T-helper 17 cell (primary cell): ENCODE results near the gene RSU1. TPM values are rescaled to one million over a fixed set of nuclear protein-coding genes. Genes with fewer than 3 reads are reported as not detected.

ENCODE experiments used
- ATAC-seq: fragments of 150-1000 bp; cut with Tn5 transposase; 2 replicates; pipeline ENCODE4 v1.10.0; 2021; ENCODE audit warnings: mild to moderate bottlenecking, moderate library complexity
- DNase-seq, 3 donors: peaks; one replicate each; pipeline versions ENCODE4 v3.0.0 to v3.0.0-alpha.2; 2020 to 2021
- H3K9me3 ChIP-seq: one replicate; pipeline ENCODE4 v1.7.0; 2013; ENCODE audit warnings: low read length, mild to moderate bottlenecking; ENCODE audit not compliant: control insufficient read depth, poor library complexity, severe bottlenecking
- H3K27ac Mint-ChIP-seq: one replicate; pipeline ENCODE4 v1.8.0; 2022; ENCODE audit warnings: mild to moderate bottlenecking, moderate library complexity, mixed read lengths
- H3K27me3 Mint-ChIP-seq: one replicate; pipeline ENCODE4 v1.8.0; 2022; ENCODE audit warnings: mixed read lengths
- H3K36me3 Mint-ChIP-seq: one replicate; pipeline ENCODE4 v1.8.0; 2022; ENCODE audit warnings: low read depth, mixed read lengths
- H3K4me1 Mint-ChIP-seq: one replicate; pipeline ENCODE4 v1.8.0; 2022; ENCODE audit warnings: mild to moderate bottlenecking, mixed read lengths
- H3K4me3 Mint-ChIP-seq: one replicate; pipeline ENCODE4 v1.8.0; 2022; ENCODE audit warnings: mild to moderate bottlenecking, moderate library complexity, mixed read lengths
- total RNA-seq, 4 donors: library from RNA in 2 of 4; stranded (reverse) in 2 of 4; gene quantifications; one replicate each; pipeline ENCODE4 v1.2.3 and lab custom pipeline; 2022 to 2026

RSU1 gene
- total RNA-seq = 10 to 100 TPM; 60.1 to 72.5 TPM
- total RNA-seq (lab: John Stamatoyannopoulos, UW) = 70.7 to 132 reads per million in 2 donors

- DNase-seq = peak; percentile 99
- Mint-ChIP-seq H3K27me3 (no peaks in the 10 kb centered on the region), H3K36me3 (peaks cover 6% of the 10 kb centered on the region), H3K4me3 (peak within 1 kb of the TSS; percentile 93), H3K4me1 (peaks cover 27% of the 10 kb centered on the region), H3K27ac (peak within 1 kb of the TSS; percentile 90)
- no peaks in the 10 kb centered on the region for H3K9me3 ChIP-seq
- peak; percentile 98 for ATAC-seq
Observed at GRCh38 chr10:16817125-16818019, at the start of gene RSU1. Gene RSU1, minus strand, starts transcription at chr10:16817424. Its CDS starts 343 bp downstream, at chr10:16817081.

GRCh38 chr10:16866541-16867275, 49.5 kb upstream of the RSU1 start:
- no peaks in the 10 kb centered on the region for H3K4me1 Mint-ChIP-seq
- no peak overlapping the region for H3K4me3 Mint-ChIP-seq
- H3K27ac Mint-ChIP-seq = no peak overlapping the region
- no peaks in the 10 kb centered on the region for H3K9me3 ChIP-seq
- no peak for DNase-seq
- H3K27me3 Mint-ChIP-seq = peaks cover 4% of the 10 kb centered on the region
- no peak for ATAC-seq
- H3K36me3 Mint-ChIP-seq = no peaks in the 10 kb centered on the region

- H3K36me3 Mint-ChIP-seq = no peaks in the 10 kb centered on the region
- no peak for ATAC-seq
- no peak overlapping the region for H3K4me3 Mint-ChIP-seq
- no peak overlapping the region for H3K27ac Mint-ChIP-seq
- peaks cover 4% of the 10 kb centered on the region for H3K27me3 Mint-ChIP-seq
- no peak for DNase-seq
- H3K4me1 Mint-ChIP-seq = no peaks in the 10 kb centered on the region
- no peaks in the 10 kb centered on the region for H3K9me3 ChIP-seq
Observed at GRCh38 chr10:16865766-16866165, 48.5 kb upstream of the RSU1 start.

GRCh38 chr10:16863766-16864165, 46.5 kb upstream of the RSU1 start:
- Mint-ChIP-seq H3K4me3 (no peak overlapping the region), H3K4me1 (no peaks in the 10 kb centered on the region), H3K27ac (no peak overlapping the region), H3K27me3 (peaks cover 4% of the 10 kb centered on the region), H3K36me3 (peaks cover 4% of the 10 kb centered on the region)
- no peaks in the 10 kb centered on the region for H3K9me3 ChIP-seq
- DNase-seq (no peak), ATAC-seq (no peak)

- H3K9me3 ChIP-seq = no peaks in the 10 kb centered on the region
- Mint-ChIP-seq H3K4me3 (no peak overlapping the region), H3K27me3 (no peaks in the 10 kb centered on the region), H3K36me3 (peaks cover 4% of the 10 kb centered on the region), H3K4me1 (peaks cover 7% of the 10 kb centered on the region), H3K27ac (no peak overlapping the region)
- no peak for DNase-seq
- no peak for ATAC-seq
Observed at GRCh38 chr10:16857419-16857818, 40.2 kb upstream of the RSU1 start.

- no peak overlapping the region for H3K4me3 Mint-ChIP-seq
- peaks cover 4% of the 10 kb centered on the region for H3K36me3 Mint-ChIP-seq
- no peaks in the 10 kb centered on the region for H3K27me3 Mint-ChIP-seq
- ATAC-seq (no peak), DNase-seq (no peak)
- no peaks in the 10 kb centered on the region for H3K9me3 ChIP-seq
- H3K4me1 Mint-ChIP-seq = peaks cover 7% of the 10 kb centered on the region
- H3K27ac Mint-ChIP-seq = no peak overlapping the region
Observed at GRCh38 chr10:16856567-16856966, 39.3 kb upstream of the RSU1 start.

GRCh38 chr10:16856092-16856491, 38.9 kb upstream of the RSU1 start:
- Mint-ChIP-seq H3K36me3 (peaks cover 4% of the 10 kb centered on the region), H3K4me3 (no peak overlapping the region), H3K27ac (no peak overlapping the region), H3K4me1 (peaks cover 7% of the 10 kb centered on the region), H3K27me3 (no peaks in the 10 kb centered on the region)
- H3K9me3 ChIP-seq = no peaks in the 10 kb centered on the region
- DNase-seq (no peak), ATAC-seq (no peak)

- no peaks in the 10 kb centered on the region for H3K27me3 Mint-ChIP-seq
- peaks cover 9% of the 10 kb centered on the region for H3K36me3 Mint-ChIP-seq
- DNase-seq = no peak
- ATAC-seq = no peak
- H3K4me3 Mint-ChIP-seq = no peak overlapping the region
- H3K27ac Mint-ChIP-seq = no peak overlapping the region
- H3K9me3 ChIP-seq = no peaks in the 10 kb centered on the region
- peaks cover 7% of the 10 kb centered on the region for H3K4me1 Mint-ChIP-seq
Observed at GRCh38 chr10:16854623-16855022, 37.4 kb upstream of the RSU1 start.

- H3K27me3 Mint-ChIP-seq = no peaks in the 10 kb centered on the region
- H3K27ac Mint-ChIP-seq = peak overlapping the region; percentile 3
- H3K9me3 ChIP-seq = no peaks in the 10 kb centered on the region
- no peak overlapping the region for H3K4me3 Mint-ChIP-seq
- peaks cover 7% of the 10 kb centered on the region for H3K4me1 Mint-ChIP-seq
- DNase-seq (no peak), ATAC-seq (no peak)
- peaks cover 8% of the 10 kb centered on the region for H3K36me3 Mint-ChIP-seq
Observed at GRCh38 chr10:16853809-16854208, 36.6 kb upstream of the RSU1 start.

- Mint-ChIP-seq H3K27me3 (no peaks in the 10 kb centered on the region), H3K4me1 (peaks cover 7% of the 10 kb centered on the region), H3K4me3 (no peak overlapping the region), H3K36me3 (peaks cover 8% of the 10 kb centered on the region), H3K27ac (no peak overlapping the region)
- DNase-seq (no peak), ATAC-seq (no peak)
- no peaks in the 10 kb centered on the region for H3K9me3 ChIP-seq
Observed at GRCh38 chr10:16853201-16853600, 36.0 kb upstream of the RSU1 start.

- Mint-ChIP-seq H3K4me3 (no peak overlapping the region), H3K36me3 (peaks cover 8% of the 10 kb centered on the region), H3K4me1 (peaks cover 7% of the 10 kb centered on the region), H3K27me3 (no peaks in the 10 kb centered on the region), H3K27ac (no peak overlapping the region)
- no peaks in the 10 kb centered on the region for H3K9me3 ChIP-seq
- DNase-seq (no peak), ATAC-seq (no peak)
Observed at GRCh38 chr10:16852624-16853023, 35.4 kb upstream of the RSU1 start.

GRCh38 chr10:16848562-16849154, 31.4 kb upstream of the RSU1 start:
- Mint-ChIP-seq H3K27me3 (no peaks in the 10 kb centered on the region), H3K4me1 (no peaks in the 10 kb centered on the region), H3K4me3 (no peak overlapping the region), H3K36me3 (peaks cover 8% of the 10 kb centered on the region), H3K27ac (peak overlapping the region; percentile 82)
- DNase-seq = no peak
- no peaks in the 10 kb centered on the region for H3K9me3 ChIP-seq
- ATAC-seq = no peak

GRCh38 chr10:16847644-16848043, 30.4 kb upstream of the RSU1 start:
- Mint-ChIP-seq H3K4me1 (no peaks in the 10 kb centered on the region), H3K27ac (no peak overlapping the region), H3K36me3 (peaks cover 8% of the 10 kb centered on the region), H3K27me3 (no peaks in the 10 kb centered on the region), H3K4me3 (no peak overlapping the region)
- ATAC-seq = no peak
- H3K9me3 ChIP-seq = no peaks in the 10 kb centered on the region
- no peak for DNase-seq
